Duodenal mucosa (tissue), 2 donors: ENCODE data around the gene CBY1.
"Not testable (repeated sequence)": the region's sequence is repeated elsewhere in the genome, so short reads cannot be mapped to it uniquely, and the experiment has no call there.

ENCODE experiments used
- H3K27ac ChIP-seq: one replicate; pipeline ENCODE4 v1.7.0; 2013; ENCODE audit warnings: low read depth, low read length
- H3K27me3 ChIP-seq, 2 donors: one replicate each; pipeline ENCODE4 v1.7.0; 2013; ENCODE audit warnings: low read length in 2 of 2, control low read depth in 1 of 2; ENCODE audit not compliant: insufficient read depth in 2 of 2, control insufficient read depth in 1 of 2
- H3K36me3 ChIP-seq, 2 donors: one replicate each; pipeline ENCODE4 v1.7.0; 2013; ENCODE audit warnings: low read length in 2 of 2, control low read depth in 1 of 2; ENCODE audit not compliant: insufficient read depth in 2 of 2, control insufficient read depth in 1 of 2
- H3K4me1 ChIP-seq, 2 donors: one replicate each; pipeline ENCODE4 v1.7.0; 2013; ENCODE audit warnings: low read length in 2 of 2, control low read depth in 1 of 2; ENCODE audit not compliant: insufficient read depth in 2 of 2, control insufficient read depth in 1 of 2
- H3K4me3 ChIP-seq, 2 donors: one replicate each; pipeline ENCODE4 v1.7.0; 2013; ENCODE audit warnings: low read length in 2 of 2, low read depth in 1 of 2
- H3K9ac ChIP-seq, 2 donors: one replicate each; pipeline ENCODE4 v1.7.0; 2013; ENCODE audit warnings: low read length in 2 of 2, low read depth in 1 of 2
- H3K9me3 ChIP-seq, 2 donors: one replicate each; pipeline ENCODE4 v1.7.0; 2013; ENCODE audit warnings: low read length in 2 of 2, control low read depth in 1 of 2; ENCODE audit not compliant: control insufficient read depth in 1 of 2

The CBY1 gene

GRCh38 chr22:38618258-38618657, 38.2 kb upstream of the CBY1 start:
- H3K9ac ChIP-seq, result no peak overlapping the region

DNA sequence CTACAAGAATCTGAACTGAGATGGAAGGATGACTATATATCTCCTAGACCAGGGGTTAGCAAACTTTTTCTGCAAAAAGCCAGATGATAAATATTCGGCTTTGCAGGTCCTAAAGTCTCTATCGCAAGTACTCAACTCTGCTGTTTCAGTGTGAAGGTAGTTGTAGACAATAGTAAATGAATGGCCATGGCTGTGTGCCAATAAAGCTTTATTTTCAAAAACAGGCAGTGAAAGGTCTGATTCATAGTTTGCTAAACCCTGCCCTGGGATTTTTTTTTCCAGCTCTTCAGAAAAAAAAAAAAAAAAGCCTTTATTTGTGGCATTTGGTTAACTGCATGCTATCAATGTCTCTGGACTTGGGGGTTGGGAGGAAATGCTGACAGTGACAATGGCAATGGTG, 37.8 kb upstream of the CBY1 start:
- Histone ChIP-seq H3K36me3 (no peaks in the 10 kb centered on the region), H3K27ac (no peak overlapping the region), H3K27me3 (no peaks in the 10 kb centered on the region), H3K9ac (no peak overlapping the region), H3K4me1 (no peaks in the 10 kb centered on the region), H3K4me3 (no peak overlapping the region), H3K9me3 (no peaks in the 10 kb centered on the region)

More at GRCh38 chr22:38618258-38618657, 38.2 kb upstream of the CBY1 start:
- Histone ChIP-seq H3K27me3 (no peaks in the 10 kb centered on the region), H3K9me3 (no peaks in the 10 kb centered on the region), H3K27ac (no peak overlapping the region), H3K4me1 (no peaks in the 10 kb centered on the region), H3K4me3 (no peak overlapping the region), H3K36me3 (no peaks in the 10 kb centered on the region)

- no peak overlapping the region for H3K4me3 ChIP-seq
- no peaks in the 10 kb centered on the region for H3K36me3 ChIP-seq
- H3K27me3 ChIP-seq, result no peaks in the 10 kb centered on the region
- H3K27ac ChIP-seq, result no peak overlapping the region
- no peak overlapping the region for H3K9ac ChIP-seq
- H3K9me3 ChIP-seq, result no peaks in the 10 kb centered on the region
- H3K4me1 ChIP-seq, result no peaks in the 10 kb centered on the region
These were observed 33.1 kb upstream of the CBY1 start for GRCh38 chr22:38623351-38623750.

DNA sequence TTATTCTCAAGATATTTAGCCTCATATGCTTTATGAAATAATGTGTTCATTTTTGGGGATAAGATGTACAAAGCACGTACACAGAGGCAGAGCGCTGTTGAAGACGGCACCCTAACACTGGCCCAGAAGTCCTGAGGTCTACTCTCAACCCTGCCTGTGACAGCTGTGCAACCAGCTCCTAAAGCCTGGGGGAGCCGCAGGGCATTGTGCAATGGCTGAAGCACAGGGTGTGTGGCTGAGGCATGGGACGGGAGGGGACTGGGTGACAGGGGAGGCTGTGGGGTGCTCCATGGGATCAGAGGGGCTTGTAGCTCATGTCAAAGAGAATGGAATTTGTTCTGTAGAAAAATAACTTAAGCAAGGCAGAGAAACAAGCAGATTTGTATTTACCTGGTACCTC, 28.0 kb upstream of the CBY1 start:
- no peaks in the 10 kb centered on the region for H3K27me3 ChIP-seq
- H3K4me3 ChIP-seq, result no peak overlapping the region
- no peaks in the 10 kb centered on the region for H3K9me3 ChIP-seq
- no peak overlapping the region for H3K27ac ChIP-seq
- no peaks in the 10 kb centered on the region for H3K4me1 ChIP-seq
- no peak overlapping the region for H3K9ac ChIP-seq
- no peaks in the 10 kb centered on the region for H3K36me3 ChIP-seq

- no peak overlapping the region for H3K4me3 ChIP-seq
- no peaks in the 10 kb centered on the region for H3K4me1 ChIP-seq
- no peak overlapping the region for H3K9ac ChIP-seq
- no peaks in the 10 kb centered on the region for H3K27me3 ChIP-seq
- H3K36me3 ChIP-seq, result no peaks in the 10 kb centered on the region
- no peak overlapping the region for H3K27ac ChIP-seq
- no peaks in the 10 kb centered on the region for H3K9me3 ChIP-seq
These were observed 27.3 kb upstream of the CBY1 start for GRCh38 chr22:38629108-38629507.

GRCh38 chr22:38631724-38632123, 24.7 kb upstream of the CBY1 start:
- Histone ChIP-seq H3K9ac (no peak overlapping the region), H3K36me3 (no peaks in the 10 kb centered on the region), H3K27ac (no peak overlapping the region), H3K4me1 (no peaks in the 10 kb centered on the region), H3K4me3 (no peak overlapping the region), H3K27me3 (no peaks in the 10 kb centered on the region), H3K9me3 (no peaks in the 10 kb centered on the region)

DNA sequence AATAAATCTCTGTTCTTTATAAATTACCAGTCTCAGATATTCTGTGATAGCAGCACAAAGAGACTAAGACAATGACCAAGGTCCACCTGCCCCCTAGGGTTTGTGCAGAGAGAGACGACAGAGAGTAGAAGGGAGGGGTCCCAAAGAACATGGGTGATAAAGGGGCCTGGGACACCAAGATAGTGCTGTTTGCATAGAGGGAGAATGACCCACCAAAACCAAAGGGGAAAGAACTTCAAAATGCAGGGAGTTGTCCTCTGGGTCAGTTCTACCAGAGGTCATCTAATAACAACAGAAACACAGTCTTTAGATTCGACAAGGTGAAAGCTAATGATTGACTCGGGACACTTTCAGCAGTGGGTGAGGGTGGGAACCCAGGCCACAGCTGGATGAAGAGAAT, 23.9 kb upstream of the CBY1 start:
- Histone ChIP-seq H3K4me1 (no peaks in the 10 kb centered on the region), H3K27ac (no peak overlapping the region), H3K36me3 (no peaks in the 10 kb centered on the region), H3K27me3 (no peaks in the 10 kb centered on the region), H3K9me3 (no peaks in the 10 kb centered on the region), H3K9ac (no peak overlapping the region), H3K4me3 (no peak overlapping the region)

DNA sequence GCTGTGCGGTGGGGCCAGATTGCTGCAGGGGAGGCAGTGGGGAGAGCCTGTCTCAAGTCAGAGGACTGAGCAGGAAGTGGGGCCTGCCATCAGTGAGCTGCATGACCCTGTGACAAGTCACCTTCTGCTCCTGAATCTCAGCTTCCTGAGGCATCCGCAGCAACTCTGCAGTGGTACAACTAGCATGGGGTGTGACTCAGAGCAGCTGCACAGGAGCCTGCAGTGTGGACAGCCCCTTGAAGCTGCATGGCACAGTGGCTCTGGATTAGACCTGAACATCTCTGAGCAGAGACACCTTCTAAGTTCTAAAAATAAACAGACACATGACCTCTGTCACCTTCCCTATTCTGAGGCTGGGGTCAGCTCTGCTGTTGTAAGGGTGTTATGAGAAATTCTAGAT, 18.2 kb upstream of the CBY1 start:
- Histone ChIP-seq H3K27me3 (no peaks in the 10 kb centered on the region), H3K4me3 (no peak overlapping the region), H3K4me1 (no peaks in the 10 kb centered on the region), H3K9ac (no peak overlapping the region), H3K27ac (no peak overlapping the region), H3K36me3 (no peaks in the 10 kb centered on the region), H3K9me3 (no peaks in the 10 kb centered on the region)

DNA sequence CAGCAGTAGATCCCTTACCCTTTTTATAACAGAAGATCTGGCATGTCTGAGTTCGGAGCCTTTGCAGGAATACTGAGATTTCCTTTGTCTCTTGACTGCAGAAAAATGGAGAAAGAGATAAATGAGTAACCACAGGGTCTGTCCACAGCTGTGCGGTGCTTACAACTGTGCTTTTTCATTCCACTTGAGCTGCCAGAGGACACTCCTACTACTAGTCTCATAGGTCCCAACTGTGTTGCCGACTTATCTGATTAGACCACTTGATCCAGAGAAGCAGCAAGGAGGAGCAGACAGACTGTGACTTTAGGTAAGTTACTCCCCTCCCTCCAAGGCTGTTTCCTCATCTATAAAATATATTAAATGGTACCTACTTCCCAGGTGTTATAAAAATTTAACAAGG, 17.7 kb upstream of the CBY1 start:
- Histone ChIP-seq H3K9me3 (no peaks in the 10 kb centered on the region), H3K27ac (no peak overlapping the region), H3K36me3 (no peaks in the 10 kb centered on the region), H3K4me1 (no peaks in the 10 kb centered on the region), H3K27me3 (no peaks in the 10 kb centered on the region), H3K9ac (no peak overlapping the region), H3K4me3 (no peak overlapping the region)

- no peak overlapping the region for H3K4me3 ChIP-seq
- H3K27ac ChIP-seq, result no peak overlapping the region
These were observed 14.9 kb upstream of the CBY1 start for GRCh38 chr22:38641476-38642040.

DNA sequence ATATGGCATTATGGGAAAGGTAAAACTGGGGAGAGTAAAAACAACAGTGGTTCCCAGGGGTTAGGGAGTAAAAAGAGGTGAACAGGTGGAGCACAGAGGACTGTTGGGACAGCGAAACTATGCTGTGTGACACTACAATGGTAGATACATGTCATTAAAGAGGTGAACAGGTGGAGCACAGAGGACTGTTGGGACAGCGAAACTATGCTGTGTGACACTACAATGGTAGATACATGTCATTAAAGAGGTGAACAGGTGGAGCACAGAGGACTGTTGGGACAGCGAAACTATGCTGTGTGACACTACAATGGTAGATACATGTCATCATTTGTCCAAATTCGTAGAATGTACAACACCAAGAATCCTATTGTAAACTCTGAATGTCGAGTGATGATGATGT, 12.2 kb upstream of the CBY1 start:
- not testable (repeated sequence) for H3K36me3 ChIP-seq, H3K4me1 ChIP-seq, H3K4me3 ChIP-seq, H3K9me3 ChIP-seq, H3K27me3 ChIP-seq, H3K9ac ChIP-seq, H3K27ac ChIP-seq

More at GRCh38 chr22:38641476-38642040, 14.9 kb upstream of the CBY1 start:
- Histone ChIP-seq H3K9ac (no peak overlapping the region), H3K36me3 (no peaks in the 10 kb centered on the region), H3K27me3 (no peaks in the 10 kb centered on the region), H3K4me1 (no peaks in the 10 kb centered on the region), H3K9me3 (no peaks in the 10 kb centered on the region)
